Tibial nerve (tissue), 4 donors: ENCODE results near the gene PKNOX2. TPM values are rescaled to one million over a fixed set of nuclear protein-coding genes. Genes with fewer than 3 reads are reported as not detected.

Experiments
- DNase-seq, 2 donors: peaks; one replicate each; pipeline ENCODE4 v3.0.0-alpha.2; 2019; ENCODE audit warnings: low spot score in 2 of 2
- H3K27ac ChIP-seq, 4 donors: fragments of 200-600 bp; sonication (generic) in 3 of 4; one replicate each; pipeline ENCODE4 v1.5.1; 2017 to 2019; ENCODE audit warnings: mild to moderate bottlenecking in 1 of 4
- H3K27me3 ChIP-seq, 2 donors: fragments of 200-600 bp; sonication (generic) in 1 of 2; one replicate each; pipeline versions ENCODE4 v1.5.1 to v1.6.0; 2017 to 2019
- H3K36me3 ChIP-seq, 3 donors: fragments of 200-600 bp; sonication (generic); one replicate each; pipeline ENCODE4 v1.5.1; 2018 to 2019
- H3K4me1 ChIP-seq, 4 donors: fragments of 200-600 bp; sonication (generic) in 3 of 4; one replicate each; pipeline ENCODE4 v1.5.1; 2017 to 2019
- H3K4me3 ChIP-seq, 4 donors: fragments of 200-600 bp; sonication (generic) in 3 of 4; one replicate each; pipeline ENCODE4 v1.5.1; 2017 to 2019; ENCODE audit warnings: mild to moderate bottlenecking in 1 of 4, moderate library complexity in 1 of 4
- H3K9me3 ChIP-seq, 4 donors: fragments of 200-600 bp; sonication (generic) in 3 of 4; one replicate each; pipeline ENCODE4 v1.5.1; 2017 to 2019
- EP300 ChIP-seq, 2 donors: sonication (generic); formaldehyde crosslinking; IDR thresholded peaks; one replicate each; pipeline ENCODE4 v1.6.1; 2017; ENCODE audit warnings: antibody characterized with exemption in 2 of 2, mild to moderate bottlenecking in 1 of 2
- POLR2A ChIP-seq, 2 donors: fragments of 450-650 bp; IDR thresholded peaks; one replicate each; pipeline ENCODE4 v1.6.1; 2017; ENCODE audit warnings: antibody characterized with exemption in 2 of 2, mild to moderate bottlenecking in 2 of 2, moderate library complexity in 2 of 2
- WGBS, 2 donors: methylation state at CpG; one replicate each; pipeline ENCODE4 v1.1.5; 2018; 5-methylcytosine and 5-hydroxymethylcytosine counted together
- total RNA-seq, 4 donors: library from RNA; depleted of rRNA; stranded (reverse); fragments of >200 nt; gene quantifications; one replicate each; pipeline ENCODE4 v1.1.0, GENCODE V29; 2016
- TF ChIP-seq, protein P1 (sequence below), 5 experiments: fragments of 200-600 bp in 3 of 5; fragments of 450-650 bp in 2 of 5; sonication (generic) in 3 of 5; IDR thresholded peaks; one replicate each; pipeline ENCODE4 v1.5.1; 2016 to 2019; ENCODE audit warnings: antibody characterized with exemption in 5 of 5, mild to moderate bottlenecking in 3 of 5, moderate library complexity in 2 of 5

The PKNOX2 gene
- total RNA-seq, 4 donors from 2014 or later: 5.7 to 7.2 (median 6.4) TPM

DNA sequence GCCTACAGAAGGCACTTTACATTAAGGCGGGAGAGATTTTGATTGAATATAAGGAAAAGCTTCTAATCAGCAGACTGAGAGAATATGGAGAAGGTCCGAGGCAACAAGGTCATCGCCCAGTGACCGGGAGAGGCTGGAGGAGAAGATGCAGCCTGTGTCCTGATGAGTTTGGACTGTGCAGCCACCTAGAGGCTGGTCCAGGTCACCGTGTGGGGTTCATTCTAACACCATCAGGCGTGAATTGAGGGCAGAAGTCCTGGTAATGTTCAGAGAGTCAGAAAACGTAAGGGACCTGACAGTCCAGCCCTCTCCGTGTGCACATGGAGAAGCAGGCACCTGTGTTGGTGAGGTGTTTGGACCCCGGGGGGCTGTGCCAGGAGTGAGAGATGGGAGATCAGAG lies 228.8 kb downstream of the PKNOX2 start:
- no peaks in the 10 kb centered on the region for H3K9me3 ChIP-seq
- no peak overlapping the region for H3K27ac ChIP-seq
- TF ChIP-seq, protein P1, sequence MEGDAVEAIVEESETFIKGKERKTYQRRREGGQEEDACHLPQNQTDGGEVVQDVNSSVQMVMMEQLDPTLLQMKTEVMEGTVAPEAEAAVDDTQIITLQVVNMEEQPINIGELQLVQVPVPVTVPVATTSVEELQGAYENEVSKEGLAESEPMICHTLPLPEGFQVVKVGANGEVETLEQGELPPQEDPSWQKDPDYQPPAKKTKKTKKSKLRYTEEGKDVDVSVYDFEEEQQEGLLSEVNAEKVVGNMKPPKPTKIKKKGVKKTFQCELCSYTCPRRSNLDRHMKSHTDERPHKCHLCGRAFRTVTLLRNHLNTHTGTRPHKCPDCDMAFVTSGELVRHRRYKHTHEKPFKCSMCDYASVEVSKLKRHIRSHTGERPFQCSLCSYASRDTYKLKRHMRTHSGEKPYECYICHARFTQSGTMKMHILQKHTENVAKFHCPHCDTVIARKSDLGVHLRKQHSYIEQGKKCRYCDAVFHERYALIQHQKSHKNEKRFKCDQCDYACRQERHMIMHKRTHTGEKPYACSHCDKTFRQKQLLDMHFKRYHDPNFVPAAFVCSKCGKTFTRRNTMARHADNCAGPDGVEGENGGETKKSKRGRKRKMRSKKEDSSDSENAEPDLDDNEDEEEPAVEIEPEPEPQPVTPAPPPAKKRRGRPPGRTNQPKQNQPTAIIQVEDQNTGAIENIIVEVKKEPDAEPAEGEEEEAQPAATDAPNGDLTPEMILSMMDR (IDR thresholded peaks at IDR 0.05): no peak
- no peak for DNase-seq
- H3K27me3 ChIP-seq: no peaks in the 10 kb centered on the region
- peaks cover 0 to 4% (median 0%) of the 10 kb centered on the region in 4 donors for H3K4me1 ChIP-seq
- H3K36me3 ChIP-seq: peaks cover 0 to 14% (median 0%) of the 10 kb centered on the region in 3 donors
- no peak overlapping the region for H3K4me3 ChIP-seq
- 88 to 90% methylated on average over 9 of the region's 9 CpGs for WGBS, 2 donors

DNA sequence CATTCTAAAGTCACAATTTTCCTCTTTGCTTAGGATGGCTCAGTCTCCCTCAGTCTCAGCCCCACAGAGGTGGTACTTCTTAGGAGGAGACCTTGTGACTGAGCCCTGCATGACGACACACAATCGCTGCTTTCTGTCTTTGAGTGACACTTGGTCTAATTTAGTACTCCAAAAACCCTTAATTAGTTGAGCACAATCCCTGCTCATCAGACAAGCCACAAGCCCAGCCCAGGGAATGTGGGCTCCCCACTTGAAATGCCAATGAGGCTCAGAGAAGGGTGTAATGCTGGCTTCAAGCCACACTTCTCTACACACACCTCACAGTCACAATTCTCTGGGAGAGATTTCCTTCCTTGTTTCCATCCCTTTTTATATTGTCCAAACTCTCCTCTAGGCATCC lies 229.7 kb downstream of the PKNOX2 start:
- 83 to 85% methylated on average over 2 of the region's 2 CpGs for whole genome bisulfite sequencing, 2 donors
- DNase-seq: no peak

DNA sequence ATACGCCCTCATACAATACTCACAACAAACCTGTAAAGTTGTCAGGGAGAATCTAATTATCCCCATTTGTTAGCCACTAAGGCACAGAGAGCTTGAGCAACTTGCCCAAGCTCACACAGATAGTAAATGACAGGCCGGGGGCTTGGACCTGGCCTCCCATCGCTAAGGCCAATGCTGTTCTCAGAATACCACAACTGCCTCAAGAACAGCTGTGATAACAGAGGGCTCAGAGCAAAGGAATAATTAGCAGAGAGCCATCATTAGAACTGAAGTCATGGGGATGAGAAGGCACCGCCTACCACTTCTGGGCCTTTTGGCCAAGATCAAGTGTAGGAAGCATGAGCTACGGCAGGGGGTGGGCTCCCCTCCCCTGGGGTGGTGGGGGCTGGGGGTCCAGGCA lies 232.9 kb downstream of the PKNOX2 start:
- H3K9me3 ChIP-seq: no peaks in the 10 kb centered on the region
- no peak overlapping the region for H3K27ac ChIP-seq
- peaks cover 0 to 13% (median 0%) of the 10 kb centered on the region in 4 donors for H3K4me1 ChIP-seq
- H3K27me3 ChIP-seq: no peaks in the 10 kb centered on the region
- WGBS, 2 donors: 88% methylated on average over 4 to 5 of the region's 5 CpGs
- no peak for TF ChIP-seq POLR2A (IDR thresholded peaks at IDR 0.05)
- TF ChIP-seq EP300 (IDR thresholded peaks at IDR 0.05): no peak
- TF ChIP-seq, protein P1 (IDR thresholded peaks at IDR 0.05): no peak
- no peak for DNase-seq
- peaks cover 0 to 32% (median 0%) of the 10 kb centered on the region in 3 donors for H3K36me3 ChIP-seq
- H3K4me3 ChIP-seq: no peak overlapping the region

More for the DNA sequence above, 229.7 kb downstream of the PKNOX2 start:
- peaks cover 0 to 24% (median 0%) of the 10 kb centered on the region in 3 donors for H3K36me3 ChIP-seq
- H3K27me3 ChIP-seq: no peaks in the 10 kb centered on the region
- TF ChIP-seq, protein P1 (IDR thresholded peaks at IDR 0.05): no peak
- TF ChIP-seq POLR2A (IDR thresholded peaks at IDR 0.05): no peak
- no peak for TF ChIP-seq EP300 (IDR thresholded peaks at IDR 0.05)
- peaks cover 0 to 4% (median 0%) of the 10 kb centered on the region in 4 donors for H3K4me1 ChIP-seq
- no peaks in the 10 kb centered on the region for H3K9me3 ChIP-seq
- no peak overlapping the region for H3K4me3 ChIP-seq
- H3K27ac ChIP-seq: no peak overlapping the region

DNA sequence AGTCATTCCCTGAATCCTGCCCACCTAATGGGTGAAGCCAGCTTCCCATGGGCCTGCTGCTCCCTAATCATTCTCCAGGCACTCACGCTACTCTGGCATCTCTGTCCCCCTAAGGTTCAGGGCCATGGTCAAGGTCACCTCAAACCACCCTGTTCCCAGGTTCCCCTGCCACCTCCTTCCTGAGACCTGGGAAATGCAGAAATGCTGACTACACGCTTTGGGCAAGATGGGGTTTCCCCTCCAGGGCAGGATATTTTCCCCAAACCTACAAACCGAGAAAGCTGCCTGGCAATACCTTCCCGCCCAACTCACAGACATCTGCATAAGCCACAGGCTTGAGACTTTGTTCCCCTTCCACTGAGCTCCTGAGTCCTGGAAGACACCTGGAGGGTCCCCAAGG lies 233.9 kb downstream of the PKNOX2 start:
- TF ChIP-seq EP300 (IDR thresholded peaks at IDR 0.05): no peak
- no peak for TF ChIP-seq POLR2A (IDR thresholded peaks at IDR 0.05)
- TF ChIP-seq, protein P1 (IDR thresholded peaks at IDR 0.05): no peak
- Histone ChIP-seq H3K27ac (no peak overlapping the region), H3K9me3 (no peaks in the 10 kb centered on the region), H3K27me3 (no peaks in the 10 kb centered on the region), H3K36me3 (peaks cover 0 to 32% (median 0%) of the 10 kb centered on the region in 3 donors), H3K4me1 (peaks cover 0 to 13% (median 0%) of the 10 kb centered on the region in 4 donors), H3K4me3 (no peak overlapping the region)
- DNase-seq: no peak
- WGBS, 2 donors: 72 to 84% methylated on average over 4 of the region's 4 CpGs

DNA sequence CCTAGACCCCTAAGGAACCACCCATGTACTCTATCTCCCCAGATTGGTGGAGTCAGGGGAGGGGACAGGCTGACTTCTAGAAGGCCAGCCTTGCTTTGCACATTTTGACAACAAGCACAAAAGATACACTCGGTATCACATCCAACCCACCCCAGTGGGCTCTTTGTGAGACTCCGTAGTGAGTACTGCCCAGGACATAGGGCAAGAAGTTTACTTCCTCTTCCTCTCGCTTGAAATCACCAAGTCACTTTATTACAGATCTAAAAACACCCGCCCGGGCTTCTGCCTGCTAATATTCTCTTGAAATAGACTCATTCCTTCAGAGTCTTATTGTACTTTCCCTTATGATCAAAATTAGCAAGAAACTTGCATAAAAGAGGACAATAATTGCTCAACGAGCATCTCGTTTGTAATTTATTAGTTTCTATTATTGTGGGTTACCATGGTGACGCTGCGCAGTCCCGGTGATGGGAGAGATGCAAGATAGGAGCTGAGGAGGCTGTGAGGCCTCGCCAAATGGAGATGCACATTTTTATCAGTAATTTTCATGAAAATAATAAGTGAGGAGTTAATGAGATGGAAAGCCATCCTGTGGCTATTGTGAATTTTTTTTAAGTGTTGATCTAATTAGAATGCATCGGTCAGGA lies 234.6 kb downstream of the PKNOX2 start:
- Histone ChIP-seq H3K4me3 (no peak overlapping the region), H3K27me3 (no peaks in the 10 kb centered on the region), H3K36me3 (peaks cover 0 to 32% (median 0%) of the 10 kb centered on the region in 3 donors), H3K9me3 (no peaks in the 10 kb centered on the region), H3K27ac (no peak overlapping the region), H3K4me1 (peaks cover 0 to 14% (median 0%) of the 10 kb centered on the region in 4 donors)
- TF ChIP-seq, protein P1 (IDR thresholded peaks at IDR 0.05): no peak
- TF ChIP-seq EP300 (IDR thresholded peaks at IDR 0.05) (no peak), POLR2A (IDR thresholded peaks at IDR 0.05) (no peak)
- 83% methylated on average over 12 of the region's 12 CpGs for WGBS, 2 donors
- no peak for DNase-seq
